NCI-H1436 treated with DMSO at 0.1 percent for 48 hours (cell line): ENCODE results near the gene GZF1.
A peak's percentile ranks its signal among the peaks of the same experiment; 100 is the strongest.

Source experiments
- DNase-seq: peaks from one replicate; lab custom pipeline; 2025; lab: John Stamatoyannopoulos, UW

Gene GZF1

DNA sequence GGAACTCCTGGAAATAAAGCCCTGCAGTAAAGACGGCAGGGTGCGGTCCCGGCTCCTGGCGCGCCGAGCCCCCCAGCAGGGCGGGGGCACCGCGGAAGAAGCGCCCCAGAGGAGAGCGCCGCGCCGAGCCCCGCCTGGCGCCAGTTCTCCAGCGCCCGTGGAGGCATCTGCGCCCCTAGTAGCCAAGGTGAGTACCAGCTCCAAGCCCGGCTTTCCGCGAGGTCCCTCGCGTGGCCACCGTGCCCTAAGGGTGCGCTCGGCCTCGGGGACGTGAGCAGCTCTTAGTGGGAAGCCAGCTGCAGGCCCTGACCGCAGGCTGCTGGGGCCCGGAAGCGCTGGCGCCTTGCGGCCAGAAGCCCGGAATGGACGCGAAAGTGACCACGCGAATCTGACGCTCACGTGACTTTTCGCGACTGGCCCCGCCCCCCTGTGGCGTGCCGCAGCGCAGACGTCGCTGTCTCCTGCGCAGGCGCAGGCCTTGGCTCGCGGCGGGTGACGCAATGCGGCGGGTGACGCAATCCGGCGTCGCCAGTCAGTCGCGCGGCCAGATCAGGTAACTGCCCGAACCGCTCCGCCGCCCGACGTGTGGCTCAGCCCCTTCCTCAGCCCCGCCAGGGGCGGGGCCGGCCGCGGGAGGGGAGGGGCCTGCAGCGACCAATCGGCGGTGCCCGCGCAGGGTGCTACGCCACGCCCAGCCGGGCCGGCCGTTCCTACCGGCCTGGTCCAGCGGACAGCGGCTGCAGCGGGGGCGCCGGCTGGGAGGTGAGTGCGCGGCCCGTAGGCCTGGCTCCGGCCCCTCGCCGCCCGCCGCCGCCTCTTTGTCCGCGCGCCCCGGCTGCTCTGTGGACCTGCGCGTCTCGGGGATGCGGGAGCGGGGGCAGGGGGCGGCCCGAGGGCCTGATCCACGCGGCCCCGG is at the start of gene GZF1:
TSS of gene GZF1 (plus strand) at position 707 of the 916 bp plus-strand sequence. CDS start 2,202 bp downstream, outside the sequence.
- DNase-seq = peak; percentile 85

- DNase-seq = no peak
These were observed 48.7 kb upstream of the GZF1 start for GRCh38 chr20:23313271-23313670.

DNA sequence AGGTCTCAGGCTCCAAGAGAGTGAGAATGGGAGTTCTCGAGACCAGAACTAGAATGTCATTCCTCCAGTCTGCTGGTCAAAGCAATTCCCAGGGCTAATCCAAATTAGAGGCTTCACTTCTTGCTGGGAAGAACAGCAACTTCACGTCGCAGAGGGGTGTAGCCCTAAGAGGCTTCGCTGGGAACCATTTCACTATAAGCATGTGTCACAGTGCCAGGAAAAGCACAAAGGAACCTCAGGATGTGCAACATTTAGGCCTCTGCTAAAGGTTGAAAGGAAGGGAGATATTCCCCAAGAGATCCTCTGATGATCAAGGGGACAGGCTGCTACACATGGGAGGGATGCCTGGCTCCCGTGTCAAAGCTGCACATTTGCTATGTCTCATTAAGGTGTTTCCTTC is 47.3 kb upstream of the GZF1 start:
- DNase-seq = no peak

DNA sequence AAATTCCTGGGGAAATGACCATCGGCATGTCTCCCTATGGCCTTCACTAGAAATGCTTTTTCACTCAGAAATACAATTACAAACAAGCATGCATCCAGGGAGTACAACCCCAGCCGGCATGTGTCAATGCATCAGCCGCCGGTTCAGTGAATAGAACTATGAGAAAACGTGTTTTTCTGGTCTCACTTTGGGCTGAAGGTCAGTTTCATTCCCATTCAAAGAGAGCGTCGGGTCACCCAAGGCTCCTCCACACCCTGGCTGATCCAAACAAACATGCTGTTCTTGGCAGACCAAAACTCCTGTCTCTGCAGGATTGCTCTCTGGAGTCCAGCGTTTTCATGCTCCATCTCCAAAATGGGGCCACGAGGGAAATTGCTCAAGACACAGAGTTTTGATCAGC is 46.9 kb upstream of the GZF1 start:
- no peak for DNase-seq

DNA sequence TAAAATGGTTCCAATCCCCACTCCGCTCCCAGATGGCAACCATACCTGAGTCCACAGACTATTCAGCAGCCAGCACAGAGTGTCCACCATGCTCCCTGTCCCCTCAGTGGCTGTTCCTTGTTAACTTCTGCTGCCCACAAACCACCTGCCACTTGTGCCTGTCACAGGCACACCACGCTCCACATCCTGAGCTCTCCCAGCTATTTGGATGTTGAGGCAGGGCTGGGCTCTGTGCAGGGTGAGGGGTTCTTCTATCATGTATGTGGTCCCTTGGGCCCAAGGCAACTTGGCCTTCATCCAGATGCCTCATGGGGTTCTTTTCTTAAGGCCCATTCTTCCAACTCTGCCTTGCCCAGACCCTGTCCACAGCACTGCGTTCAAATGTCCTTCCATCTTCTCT is 45.4 kb upstream of the GZF1 start:
- no peak for DNase-seq

DNA sequence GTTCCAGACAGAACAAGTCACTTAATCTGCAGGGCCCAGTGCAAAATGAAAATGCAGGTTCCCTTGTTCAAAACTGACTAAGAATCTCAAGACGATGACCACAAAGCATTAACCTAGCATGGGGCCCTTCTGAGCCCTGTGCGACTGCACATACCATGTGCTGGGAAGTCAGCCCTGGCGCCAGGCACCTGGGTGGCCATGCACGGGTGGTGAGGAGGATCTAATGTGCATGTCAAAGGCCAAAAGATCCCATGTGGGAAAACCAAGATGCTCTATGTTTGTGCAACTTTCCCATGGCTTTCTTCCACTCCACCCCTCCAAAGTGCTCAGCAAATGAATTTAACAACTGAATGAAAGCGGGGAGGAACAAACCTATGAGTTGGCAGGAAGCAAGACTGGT is 44.9 kb upstream of the GZF1 start:
- no peak for DNase-seq

DNA sequence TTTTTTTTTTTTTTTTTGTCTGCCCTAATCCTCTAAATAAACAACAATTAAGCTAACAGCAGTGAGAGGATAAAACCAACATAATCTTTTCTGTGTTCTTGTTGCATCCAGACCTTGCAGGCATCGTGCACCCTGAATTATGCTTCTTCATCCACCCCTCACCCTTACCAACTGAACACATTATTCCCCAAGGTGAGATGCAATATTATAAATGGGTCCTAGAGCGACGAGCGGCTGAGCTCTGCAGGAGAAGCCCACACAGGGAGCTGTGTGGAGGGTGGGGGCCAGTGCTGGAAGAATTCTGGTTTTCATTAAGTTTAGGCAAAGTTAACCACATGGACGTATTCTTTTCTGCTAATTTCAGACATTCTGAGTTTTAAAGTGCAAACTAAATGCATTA is 43.6 kb upstream of the GZF1 start:
- no peak for DNase-seq

- no peak for DNase-seq
These were observed 41.7 kb upstream of the GZF1 start for GRCh38 chr20:23320317-23320716.

GRCh38 chr20:23325107-23325506 is 36.9 kb upstream of the GZF1 start:
- DNase-seq = no peak

GRCh38 chr20:23326774-23327173 is 35.2 kb upstream of the GZF1 start:
- no peak for DNase-seq

DNA sequence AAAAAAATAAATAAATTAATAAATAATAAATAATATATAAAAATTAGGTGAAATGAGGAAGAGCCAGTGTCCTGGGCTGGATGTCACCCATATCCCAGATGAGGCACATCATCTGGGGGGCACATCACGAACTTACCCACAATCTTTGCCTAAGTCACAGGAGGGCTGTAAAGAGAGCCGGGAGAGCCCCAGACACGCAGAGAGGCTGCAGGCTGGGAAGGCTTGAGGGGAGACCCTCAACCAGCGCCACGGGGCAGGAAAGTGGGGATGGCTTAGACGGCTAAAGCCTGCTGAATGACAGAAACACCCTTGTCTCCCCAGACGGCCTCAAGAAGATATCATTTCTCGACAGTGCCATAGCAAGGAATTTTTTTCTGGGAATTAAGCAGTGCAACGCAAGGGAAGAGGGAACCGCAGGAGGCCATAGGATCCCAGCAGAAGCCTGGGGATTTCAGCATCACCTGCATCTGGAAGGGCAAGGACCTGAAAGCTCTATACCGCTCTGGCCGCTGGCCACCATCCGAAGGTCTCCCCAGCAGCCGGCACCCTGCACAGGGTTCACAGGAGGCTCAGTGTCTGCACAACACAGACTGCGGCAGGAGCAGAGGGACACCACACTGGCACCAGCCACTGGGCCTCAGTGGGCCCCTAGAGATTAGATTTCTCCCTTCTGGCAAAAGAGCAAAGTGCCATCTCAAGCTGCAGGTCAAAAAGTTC is 34.2 kb upstream of the GZF1 start:
- DNase-seq = no peak

DNA sequence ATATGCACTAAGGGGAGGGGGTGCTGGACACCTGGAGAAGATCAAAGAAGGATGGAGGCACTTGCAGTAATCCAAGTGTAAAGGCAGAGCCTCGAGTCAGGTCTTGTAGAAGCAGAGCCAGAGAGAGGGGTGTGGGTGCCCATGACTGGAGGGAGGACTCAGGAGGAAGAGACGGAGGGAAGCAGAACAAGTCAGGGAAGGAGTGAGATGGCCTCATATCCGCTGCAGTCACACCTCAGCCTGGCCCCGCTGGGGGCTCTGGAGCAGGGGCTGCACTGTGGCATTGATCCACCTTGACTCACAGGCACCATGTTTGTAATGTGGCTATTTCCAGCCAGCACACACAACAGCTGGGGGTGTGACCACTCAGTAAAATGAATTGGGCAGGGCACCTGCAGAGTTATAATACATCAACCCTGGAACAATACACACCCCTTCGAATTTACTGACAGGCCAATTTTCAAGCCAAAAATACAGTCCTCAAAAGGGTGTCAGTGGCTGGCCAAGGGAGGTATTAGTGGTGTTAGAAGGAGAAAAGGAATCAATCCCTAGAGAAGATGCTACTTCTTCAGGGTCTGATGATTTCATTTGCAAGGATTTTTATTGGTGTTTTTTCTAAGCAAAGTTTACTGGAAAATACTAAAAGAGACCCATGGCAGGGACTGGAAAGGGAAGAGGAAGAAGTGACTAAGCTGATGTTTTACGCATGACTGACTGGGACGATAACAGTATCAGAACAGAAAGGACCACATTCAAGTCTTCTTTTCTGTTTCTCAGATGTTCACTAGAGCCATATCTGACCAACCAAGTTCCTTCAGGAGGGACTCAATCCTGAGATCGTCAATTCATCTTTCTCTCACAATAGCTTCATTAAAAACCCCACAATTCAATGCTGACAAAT is 30.3 kb upstream of the GZF1 start:
- no peak for DNase-seq

GRCh38 chr20:23332467-23332866 is 29.5 kb upstream of the GZF1 start:
- no peak for DNase-seq

GRCh38 chr20:23334111-23334510 is 27.9 kb upstream of the GZF1 start:
- DNase-seq = no peak

- DNase-seq = no peak
These were observed 26.5 kb upstream of the GZF1 start for GRCh38 chr20:23335521-23335920.

DNA sequence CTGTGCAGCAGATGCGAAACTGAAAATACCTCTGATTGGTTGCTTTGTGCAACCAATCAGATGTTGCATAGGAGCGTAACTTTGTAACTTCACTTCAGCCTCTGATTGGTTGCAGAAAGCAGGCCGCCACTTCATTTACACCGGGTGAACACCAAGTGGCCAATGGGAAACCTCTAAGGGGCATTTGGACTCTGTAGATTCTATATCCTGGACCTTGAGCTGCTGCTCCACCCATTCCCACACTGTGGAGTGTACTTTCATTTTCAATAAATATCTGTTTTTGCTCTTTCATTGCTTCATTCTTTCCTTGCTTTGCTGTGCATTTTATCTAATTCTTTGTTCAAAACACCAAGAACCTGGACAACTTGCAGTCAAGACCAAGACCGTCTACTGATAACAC is 25.5 kb upstream of the GZF1 start:
- DNase-seq = no peak

DNA sequence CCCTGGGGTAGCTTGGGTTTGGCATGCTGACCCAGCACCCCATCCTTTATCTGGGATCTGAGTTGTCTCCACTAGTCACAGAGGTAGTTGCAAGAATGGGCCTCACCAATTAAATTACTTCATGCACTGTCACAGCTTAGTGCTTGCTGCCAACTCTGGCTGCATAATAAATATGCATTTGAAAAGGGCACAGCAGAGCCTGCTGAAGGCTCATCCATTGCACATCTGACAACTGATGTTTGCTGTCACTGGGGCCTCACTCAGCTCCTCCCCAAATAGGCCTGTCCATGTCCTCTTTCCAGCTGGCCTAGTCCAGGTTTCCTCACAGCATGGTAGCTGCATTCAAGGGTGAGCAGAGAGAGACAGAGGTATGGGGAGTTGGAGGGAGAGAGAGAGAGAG is 24.7 kb upstream of the GZF1 start:
- no peak for DNase-seq

DNA sequence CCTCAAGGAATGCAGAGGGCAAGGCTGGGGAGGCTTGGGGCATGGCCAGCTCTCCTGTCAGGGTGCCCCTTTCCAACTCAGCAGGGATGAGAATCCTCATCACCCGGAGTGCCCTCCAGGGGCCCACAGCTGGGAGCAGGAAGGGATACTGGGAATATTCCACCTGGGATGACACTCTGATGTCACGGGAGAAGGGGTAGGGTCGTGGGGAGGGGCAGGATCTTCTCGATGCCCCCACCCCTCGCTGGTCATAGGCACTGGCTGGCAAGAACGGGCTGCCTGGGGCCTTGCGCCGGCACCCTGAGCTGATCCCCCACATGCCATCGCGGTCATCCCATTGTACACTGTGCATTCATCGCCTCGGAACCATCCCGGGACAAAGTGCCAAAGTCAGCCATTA is 22.0 kb upstream of the GZF1 start:
- DNase-seq = no peak

DNA sequence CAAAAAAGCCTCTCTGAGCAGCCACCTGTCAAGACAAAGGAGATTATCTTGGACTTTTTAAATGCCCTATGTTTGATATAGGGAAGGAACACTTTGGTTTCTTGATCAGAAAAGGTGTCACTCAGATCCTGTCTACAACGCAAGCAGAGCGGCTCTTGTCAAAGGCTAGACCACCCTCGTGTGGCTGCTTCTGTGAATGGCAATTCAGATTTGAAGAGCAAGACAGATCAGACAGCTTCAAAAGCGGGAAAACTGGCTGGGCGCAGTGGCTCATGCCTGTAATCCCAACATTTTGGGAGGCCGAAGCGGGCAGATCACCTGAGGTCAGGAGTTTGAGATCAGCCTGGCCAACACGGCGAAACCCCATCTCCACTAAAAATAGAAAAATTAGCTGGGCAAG is 21.5 kb upstream of the GZF1 start:
- peak; percentile 17 for DNase-seq

GRCh38 chr20:23341073-23341472 is 20.9 kb upstream of the GZF1 start:
- DNase-seq = no peak

- no peak for DNase-seq
These were observed 18.4 kb upstream of the GZF1 start for GRCh38 chr20:23343590-23343989.

DNA sequence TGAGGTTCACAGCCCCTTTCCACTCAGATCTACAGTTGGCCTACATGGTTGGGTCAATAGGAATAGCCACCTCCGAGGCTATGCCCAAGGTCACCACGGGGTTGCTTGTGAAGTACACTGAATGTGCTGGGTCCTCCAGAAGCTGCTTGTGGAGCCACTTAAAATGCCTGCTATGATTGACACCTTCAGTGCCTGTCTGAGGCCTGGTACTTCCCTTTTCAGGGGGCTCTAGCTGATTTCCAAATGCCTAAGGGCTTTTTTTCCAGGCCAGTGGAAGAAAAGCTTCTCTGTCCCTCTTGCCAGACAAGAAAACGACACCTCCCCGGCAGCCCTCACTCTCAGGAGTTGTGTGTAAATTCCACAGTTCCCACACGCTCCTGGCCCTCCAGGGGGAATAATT is 17.6 kb upstream of the GZF1 start:
- DNase-seq = no peak
